ENCODE measurements around the gene ADORA1.
A peak's percentile ranks its signal among the peaks of the same experiment; 100 is the strongest.

The ADORA1 gene

DNA sequence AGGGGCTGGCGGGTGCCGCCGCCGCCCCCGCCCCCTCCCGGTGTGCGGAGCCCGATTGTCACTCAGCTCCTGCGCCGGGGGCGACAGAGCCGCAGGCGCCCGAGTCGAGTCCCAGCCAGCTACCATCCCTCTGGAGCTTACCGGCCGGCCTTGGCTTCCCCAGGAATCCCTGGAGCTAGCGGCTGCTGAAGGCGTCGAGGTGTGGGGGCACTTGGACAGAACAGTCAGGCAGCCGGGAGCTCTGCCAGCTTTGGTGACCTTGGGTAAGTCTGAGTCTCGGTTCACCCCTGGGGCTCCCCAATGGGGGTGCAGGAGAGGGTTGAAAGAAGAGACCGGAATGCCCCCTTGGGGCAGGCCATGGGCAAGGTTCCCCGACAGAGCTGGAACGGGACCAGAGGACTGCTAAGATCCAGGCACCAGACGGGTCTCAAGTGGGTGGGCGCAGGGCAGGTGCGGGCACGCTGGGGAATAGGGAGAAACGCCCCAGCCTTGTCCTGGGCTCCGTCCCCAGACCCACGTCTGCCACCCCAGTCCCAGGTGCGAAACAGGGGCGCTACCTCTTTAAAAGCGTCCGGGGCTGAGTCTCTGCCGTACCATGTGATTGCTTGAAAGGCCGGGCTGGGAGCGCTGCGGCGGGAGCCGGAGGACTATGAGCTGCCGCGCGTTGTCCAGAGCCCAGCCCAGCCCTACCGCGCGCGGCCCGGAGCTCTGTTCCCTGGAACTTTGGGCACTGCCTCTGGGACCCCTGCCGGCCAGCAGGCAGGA is at the start of gene ADORA1:
Gene ADORA1, plus strand, starts transcription at position 61 of the 765 bp plus-strand sequence. CDS start 1,116 bp downstream, outside the sequence.
- DNase-seq (ENCODE audit: low read depth in 2 of 2) = no peak

DNA sequence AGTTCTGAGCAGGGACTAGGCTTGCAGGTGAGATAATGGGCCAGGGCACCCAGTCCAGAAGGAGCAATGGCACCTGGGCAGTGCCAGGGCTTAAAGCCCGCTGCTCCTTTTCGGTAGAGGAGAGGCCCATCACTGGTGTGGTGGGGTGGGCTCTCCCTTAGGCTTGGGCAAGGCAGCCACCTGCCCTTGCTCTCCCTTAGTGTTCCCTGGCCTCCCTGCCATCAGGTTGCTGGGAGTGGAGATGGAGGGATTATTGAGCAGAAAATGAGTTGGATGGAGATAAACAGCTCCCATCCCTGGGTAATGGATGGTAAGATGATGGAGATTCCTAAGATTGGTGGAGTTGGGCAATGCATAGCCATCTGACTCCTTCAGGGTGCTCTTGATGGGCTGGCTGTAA is 49.6 kb upstream of the ADORA1 start:
- DNase-seq (ENCODE audit: low read depth in 2 of 2) = no peak

DNA sequence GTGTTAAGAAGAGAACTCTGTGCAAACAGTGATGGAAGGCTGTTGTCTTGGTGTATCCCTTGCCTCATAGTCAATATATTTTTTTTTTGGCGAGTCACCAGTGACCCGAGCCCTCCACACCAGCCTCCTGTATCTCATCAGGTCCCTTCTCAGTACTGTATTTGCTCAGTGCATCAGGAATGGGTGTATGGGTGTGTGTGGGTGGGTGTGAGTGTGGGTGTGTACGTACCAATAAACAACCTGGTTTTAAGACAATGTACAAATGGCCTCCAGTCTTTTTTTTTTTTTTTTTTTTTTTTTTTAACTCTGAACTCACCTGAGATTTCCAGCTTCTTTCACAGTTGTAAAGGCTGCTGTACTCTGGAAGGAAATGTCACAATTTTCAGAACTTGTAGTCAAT is 49.0 kb upstream of the ADORA1 start:
- DNase-seq (ENCODE audit: low read depth in 2 of 2) = no peak

DNA sequence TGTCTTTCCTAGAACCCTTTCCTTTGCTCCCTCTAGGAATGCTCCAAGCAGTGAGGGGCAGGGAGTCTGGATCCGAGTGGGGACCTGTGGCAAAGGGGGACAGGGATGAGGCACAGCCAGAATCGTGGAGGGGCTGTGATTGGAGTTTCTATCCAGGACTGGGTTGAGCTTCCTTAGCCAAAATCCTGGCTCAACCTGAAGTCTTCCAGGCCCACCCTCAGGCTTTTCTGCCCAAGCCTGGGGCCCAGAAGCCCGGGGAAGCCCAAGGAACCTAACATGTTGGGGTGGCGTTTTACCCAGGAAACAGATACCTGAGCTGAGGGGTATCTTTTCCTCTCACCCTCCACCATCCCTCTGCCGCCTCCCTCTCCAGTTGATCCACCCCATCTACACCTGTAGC is 47.1 kb upstream of the ADORA1 start:
- DNase-seq (ENCODE audit: low read depth in 2 of 2) = no peak

DNA sequence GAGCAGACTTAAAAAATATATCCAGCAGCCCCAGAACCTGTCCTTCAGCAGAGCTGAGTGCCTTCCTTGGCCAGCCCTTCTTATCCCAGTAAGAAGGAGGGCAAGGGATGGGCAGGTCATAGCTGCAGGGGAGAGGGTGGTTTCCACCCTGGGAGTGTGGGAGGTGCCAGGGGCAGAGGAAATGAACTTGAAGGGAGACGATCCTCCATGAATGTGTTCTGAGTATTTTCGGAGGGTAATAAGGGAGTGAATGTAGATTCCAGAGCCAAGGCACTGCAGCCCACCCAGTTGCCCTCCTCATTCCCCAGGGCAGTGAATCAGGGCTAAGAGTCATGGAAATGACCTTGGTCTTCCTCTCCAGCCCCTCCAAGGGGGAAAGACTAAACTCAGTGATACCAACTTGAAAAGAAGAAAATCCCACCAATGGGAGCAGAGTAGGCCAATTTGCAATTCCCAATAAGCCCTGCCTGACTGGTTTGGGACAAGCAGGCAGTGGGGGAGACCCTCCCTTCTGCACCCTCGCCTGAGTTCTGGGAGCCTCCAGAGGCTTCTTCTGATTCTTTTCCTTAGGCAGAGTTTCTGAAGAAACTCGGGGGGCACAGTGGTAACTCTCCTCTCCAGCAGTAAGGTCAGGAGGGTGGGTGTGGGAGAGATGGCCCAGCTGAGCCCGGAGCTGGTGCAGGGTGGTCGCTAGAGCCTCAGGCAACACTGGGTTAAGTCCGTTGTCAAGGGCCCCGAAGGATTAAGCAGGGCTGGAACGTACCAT is 45.9 kb upstream of the ADORA1 start:
- no peak for DNase-seq (ENCODE audit: low read depth in 2 of 2)

DNA sequence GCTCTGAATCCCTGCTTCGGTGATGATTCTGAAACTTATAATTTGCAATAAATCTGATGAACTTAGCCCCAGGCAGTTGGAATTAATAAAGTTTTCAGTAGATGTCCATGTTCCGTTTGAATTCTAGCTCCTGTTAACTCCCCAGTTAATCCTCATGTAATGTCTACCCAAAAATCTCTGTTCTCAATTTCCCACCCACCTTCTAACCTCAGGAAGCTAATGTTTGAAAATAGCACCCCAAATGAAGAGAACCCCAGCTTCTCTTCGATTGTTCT is 45.4 kb upstream of the ADORA1 start:
- DNase-seq (ENCODE audit: low read depth in 2 of 2) = no peak

DNA sequence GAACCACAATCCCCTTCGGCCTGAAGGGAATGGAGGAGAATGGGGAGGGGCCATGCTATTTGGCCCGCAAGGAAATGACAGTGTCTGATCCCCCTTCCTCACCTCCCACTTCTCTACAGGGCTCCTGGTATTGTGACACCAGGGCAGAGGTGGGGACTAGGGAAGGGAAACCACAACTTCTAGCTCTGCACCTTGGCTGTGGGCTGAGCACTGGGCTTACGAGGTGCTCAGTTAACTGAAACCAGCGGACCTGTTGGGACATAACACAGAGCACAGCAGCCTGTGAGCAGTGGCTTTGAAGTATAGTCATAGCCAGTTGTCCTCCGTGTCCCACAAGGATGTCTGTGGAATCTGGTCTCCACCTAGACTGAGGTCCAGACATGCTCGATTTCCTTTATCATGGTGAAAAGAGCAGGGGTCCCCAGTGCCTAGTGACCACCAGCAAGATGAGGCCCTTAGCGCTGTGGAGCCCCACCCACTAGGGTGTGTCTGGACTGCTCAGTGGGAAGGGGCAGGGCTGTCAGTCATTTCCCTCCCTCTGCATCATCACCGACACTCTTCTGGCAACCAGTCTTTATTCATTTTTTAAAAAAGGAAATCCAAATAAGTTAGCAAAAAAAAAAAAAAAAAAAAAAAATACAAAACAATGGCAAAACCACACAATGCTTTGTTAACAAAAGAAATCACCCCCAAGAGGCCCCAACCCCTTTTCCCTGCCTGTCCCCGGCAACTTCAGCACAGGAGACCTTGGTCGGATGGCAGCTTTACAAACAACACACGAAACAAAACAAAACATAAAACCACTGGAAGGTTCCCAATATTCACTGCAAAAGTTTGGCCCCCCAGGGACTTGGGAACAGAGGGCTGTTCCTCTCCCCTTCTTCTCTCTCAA is 44.7 kb upstream of the ADORA1 start:
- DNase-seq (ENCODE audit: low read depth in 2 of 2) = no peak

DNA sequence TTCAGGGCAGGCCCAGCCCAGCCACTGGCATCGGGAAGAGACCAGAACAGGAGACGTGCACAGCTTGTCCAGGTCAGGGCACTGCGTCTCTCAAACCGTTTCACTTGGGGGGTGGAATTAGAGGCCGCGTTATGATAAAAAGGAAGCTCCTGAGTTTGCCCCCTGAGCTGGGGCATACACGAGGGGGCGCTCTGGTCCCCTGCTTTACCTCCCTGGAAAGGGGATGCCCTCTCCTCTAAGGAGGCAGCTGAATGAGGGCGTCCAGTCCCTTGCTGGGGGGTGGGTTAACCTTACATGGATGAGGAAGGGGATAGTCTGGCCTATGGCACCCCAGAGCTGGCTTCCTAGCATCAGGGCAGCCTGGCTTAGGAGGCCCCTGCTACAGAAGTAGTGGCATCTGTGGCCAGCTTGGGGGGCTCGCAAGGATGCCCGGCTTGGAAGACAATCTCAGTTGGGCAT is 44.0 kb upstream of the ADORA1 start:
- no peak for DNase-seq (ENCODE audit: low read depth in 2 of 2)

DNA sequence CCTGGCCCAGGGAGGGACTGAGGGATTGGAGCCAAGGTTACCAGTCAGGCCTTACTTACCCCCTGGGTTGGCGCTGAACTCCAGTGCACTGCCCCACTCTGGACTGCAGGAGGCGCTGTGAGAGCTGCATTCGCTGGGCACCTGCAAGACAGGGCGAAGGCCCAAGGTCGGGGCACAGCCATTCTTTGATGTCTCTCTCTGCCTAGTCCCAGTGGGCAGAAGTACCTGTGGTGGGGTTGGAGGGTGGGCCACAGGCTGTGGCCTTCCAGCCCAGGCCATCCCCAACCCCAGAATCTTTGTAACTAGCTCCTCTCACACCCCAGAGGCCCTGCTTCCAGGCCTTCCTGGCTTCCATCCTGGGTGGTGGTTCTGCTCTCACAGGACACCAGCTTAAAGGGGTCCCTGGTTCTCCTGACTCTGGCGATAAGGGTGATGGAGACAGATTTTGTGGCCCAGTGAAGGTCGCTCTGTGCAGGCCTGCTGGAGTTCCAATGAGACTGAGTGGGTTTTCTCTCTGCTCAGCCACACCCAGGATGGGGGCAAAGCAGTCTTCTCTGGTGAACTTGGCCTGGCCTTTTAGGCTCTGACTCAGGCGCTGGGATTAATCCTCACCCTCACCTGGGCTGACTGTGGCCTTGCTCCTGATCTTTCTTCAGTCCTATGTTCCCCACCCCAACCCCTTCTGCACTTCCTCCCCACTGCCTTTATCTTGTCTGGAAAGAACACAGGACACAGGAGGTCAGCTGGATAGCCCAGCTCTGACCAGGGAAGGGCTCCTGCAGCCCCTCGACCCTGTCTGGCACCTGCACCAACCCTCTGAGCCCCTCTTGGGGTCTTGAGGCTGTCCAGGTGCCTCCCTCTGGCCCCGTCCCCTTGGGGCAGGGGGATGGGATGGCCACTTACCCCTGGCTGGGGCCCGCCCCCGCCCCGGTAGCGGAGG is 42.7 kb upstream of the ADORA1 start:
- peak; percentile 16 to 25 for DNase-seq (ENCODE audit: low read depth in 2 of 2)

DNA sequence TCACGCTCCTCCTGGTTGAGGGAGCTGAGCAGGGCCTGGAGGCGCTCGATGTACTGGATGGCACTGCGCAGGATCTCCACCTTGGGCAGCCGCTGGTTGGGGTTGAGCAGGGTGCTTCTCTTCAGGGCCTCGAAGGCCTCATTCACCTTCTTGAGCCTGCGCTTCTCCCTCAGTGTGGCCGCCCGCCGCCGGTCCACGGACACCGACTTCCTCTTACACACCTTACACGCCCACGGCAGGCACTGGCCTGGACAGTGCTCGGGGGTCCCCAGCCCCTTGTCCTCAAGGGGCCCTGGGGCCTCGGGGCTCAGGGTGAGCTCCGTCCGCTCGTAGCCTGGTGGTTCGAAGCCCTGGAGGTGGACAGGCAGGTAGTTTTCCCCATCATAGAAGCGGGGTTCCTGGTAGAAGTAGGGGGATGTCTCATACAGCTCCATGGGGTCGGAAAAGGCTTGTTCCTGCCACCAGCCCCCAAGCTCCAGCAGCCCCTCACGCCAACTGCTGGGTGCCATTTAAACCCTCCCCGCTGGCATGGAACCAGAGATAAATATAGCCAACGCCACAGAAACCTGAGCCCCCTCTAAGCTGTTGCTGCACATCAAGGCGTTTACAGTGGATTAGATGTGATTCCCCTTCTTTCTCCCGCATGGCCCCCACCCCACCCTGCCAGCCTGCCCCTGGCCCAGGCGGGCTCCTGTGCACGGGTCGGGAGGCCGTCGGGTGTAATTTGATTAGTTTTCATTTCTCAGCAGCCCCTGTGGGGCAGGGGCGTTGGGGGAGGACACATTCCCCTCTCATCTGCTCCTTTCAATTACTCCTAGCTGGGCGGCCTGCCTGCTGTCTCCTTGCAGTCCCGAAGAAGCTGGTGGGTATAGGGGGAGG is 41.8 kb upstream of the ADORA1 start, which contains the start of gene MYOG:
Gene MYOG, minus strand, starts transcription at position 485 of the 879 bp plus-strand sequence. Its CDS starts 51 bp downstream, at position 434.
- no peak for DNase-seq (ENCODE audit: low read depth in 2 of 2)

DNA sequence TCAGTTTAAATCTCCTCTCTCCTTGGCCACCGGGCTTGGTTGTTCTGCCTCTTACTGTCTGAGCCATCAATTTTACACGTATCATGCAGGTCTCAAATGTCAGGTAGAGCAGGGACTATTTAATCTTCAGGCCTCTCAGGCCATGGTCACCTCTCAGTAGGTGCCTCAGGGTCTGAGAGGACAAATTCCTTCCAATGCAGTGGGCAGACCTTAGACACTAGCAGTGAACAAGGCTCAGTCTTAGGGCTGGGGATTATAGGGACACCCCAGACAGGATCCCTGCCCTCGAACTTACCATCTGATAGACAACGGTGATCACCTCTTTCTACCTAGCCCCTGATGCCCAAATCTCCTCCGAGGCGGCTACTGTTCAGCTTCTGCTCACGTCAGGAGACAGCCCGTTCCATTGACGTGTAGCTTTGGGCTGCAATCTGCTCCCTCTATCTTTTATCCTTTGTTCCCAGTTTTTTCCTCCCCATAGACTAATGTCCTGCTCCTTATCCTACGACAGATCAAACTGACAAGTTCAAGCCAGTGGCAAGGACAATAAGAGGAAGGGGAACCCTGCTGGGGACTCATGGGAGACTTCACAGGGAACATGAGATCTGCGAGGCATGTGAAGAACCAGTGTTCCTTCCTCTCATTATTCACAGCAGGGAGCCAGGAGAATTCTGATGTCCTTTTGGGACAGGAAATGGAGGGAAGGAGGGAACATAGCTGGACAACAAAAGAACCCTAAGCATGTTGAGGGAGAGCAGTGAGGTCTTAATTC is 40.3 kb upstream of the ADORA1 start:
- DNase-seq (ENCODE audit: low read depth in 2 of 2) = no peak

DNA sequence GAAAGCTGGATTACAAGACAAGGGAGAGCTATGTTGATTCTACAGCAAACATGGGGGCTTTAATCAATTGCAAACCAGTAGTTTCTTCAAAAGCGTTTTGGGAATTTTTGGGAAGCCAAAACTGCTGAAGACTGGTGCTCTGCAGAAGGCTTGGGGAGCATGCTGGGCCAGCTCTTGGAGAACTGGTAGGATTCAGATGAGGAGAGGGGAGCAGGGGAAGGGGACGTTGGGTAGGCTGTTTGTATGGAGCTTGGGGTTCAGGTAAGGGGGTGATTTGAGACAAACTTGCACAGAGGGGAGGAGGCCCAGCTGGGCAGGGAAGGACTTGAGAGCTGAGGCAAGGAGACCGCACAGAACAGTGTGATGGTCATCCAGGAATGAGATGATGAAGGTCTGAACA is 39.1 kb upstream of the ADORA1 start:
- DNase-seq (ENCODE audit: low read depth in 2 of 2) = no peak

DNA sequence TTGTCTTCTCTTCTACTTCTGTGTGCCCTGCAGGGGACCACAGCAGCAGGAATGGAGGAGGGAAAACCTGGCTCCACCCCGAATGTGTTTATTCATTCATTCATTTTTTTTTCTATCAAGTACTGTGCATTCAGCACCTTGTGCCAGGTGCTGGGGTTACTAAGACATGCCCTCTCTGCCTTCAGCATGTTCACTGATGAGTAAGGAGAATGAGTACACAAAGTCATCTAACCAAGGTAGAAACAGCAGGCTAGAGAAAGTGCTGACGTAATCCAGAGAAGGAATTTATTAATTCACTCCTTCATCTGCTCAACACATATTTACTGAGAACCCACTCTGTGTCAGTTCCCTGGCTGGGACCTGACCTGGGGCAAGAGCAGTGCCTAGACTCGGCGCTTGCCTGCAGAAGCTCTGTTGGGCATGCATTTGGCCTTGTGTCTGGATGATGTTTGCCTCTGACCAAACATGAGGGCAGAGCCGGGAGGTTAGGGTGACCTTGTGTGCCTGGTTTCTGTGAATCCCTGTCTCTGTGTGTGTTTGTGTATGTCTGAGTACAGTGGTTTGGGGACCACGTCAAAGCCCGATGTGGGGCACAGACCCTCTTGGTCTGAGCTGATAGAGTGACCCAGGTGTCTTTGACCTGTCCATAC is 38.4 kb upstream of the ADORA1 start:
- DNase-seq (ENCODE audit: low read depth in 2 of 2) = no peak

DNA sequence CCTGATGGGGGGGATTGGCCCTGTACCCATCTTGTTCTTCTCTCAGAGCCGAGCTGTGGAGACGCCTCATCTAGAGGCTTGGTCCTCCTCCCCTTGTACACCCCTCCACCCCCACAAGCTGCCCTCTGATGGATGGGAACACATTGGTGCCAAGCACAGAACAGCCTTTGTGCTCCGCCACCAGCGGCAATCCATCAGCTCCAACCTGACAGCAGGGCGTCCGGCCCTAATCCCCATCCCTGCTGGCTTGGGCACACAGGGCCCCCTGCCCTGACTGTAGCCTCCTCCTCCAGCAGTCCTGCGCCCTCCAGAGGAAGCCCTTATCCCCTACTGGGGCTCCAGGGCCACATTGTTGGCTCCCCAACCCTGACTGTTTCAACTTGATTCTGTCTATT is 37.9 kb upstream of the ADORA1 start:
- no peak for DNase-seq (ENCODE audit: low read depth in 2 of 2)

DNA sequence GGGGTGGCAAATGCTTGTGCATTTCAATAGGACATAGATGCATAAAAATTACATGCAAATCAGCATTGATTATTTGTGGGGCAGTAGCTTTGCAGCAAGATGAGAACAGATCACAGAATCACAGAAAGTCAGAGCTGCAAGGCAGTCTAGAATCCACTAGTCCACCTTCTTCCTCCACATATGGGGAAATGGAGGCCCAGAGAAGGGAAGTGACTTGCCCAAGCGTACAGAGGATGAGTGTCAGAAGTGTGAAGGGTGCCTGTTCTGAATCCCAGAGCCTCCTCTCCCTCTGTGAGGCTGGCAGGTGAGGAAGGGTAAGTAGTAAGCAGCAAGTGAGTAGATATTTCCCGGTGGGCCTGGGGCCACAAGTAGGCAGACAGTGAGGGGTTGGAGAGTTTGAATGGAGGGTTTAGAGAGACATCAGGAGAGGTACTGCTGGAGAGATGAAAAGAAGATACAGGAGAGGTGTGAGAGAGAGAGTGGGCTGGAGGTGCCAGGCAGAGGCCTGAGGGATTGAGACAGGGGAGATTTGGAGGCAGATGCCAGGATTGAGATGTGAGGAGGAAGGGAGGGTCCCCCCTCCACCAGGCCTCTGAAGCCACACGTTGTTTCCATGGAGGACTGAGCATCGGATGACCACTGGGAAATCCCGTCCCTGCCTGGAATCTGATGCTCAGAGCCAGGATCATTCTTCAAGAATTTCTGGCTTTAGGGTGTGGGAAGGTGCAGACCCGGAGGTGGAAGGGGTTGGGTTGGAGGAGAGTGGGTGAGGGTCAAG is 36.9 kb upstream of the ADORA1 start:
- no peak for DNase-seq (ENCODE audit: low read depth in 2 of 2)

DNA sequence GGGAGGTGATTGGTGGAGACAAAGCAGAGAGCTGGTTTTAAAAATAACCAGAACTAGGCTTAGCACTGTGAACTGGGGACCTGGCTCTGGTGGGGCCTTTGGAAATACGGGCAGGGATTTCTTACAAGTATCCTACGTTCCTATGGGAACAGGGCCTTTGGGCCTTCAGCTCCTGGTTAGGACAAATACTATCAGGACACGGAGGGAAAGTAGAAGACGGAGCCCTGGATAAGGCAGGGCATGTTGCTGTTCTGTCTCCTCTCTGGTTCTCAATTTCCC is 36.4 kb upstream of the ADORA1 start:
- DNase-seq (ENCODE audit: low read depth in 2 of 2) = no peak

DNA sequence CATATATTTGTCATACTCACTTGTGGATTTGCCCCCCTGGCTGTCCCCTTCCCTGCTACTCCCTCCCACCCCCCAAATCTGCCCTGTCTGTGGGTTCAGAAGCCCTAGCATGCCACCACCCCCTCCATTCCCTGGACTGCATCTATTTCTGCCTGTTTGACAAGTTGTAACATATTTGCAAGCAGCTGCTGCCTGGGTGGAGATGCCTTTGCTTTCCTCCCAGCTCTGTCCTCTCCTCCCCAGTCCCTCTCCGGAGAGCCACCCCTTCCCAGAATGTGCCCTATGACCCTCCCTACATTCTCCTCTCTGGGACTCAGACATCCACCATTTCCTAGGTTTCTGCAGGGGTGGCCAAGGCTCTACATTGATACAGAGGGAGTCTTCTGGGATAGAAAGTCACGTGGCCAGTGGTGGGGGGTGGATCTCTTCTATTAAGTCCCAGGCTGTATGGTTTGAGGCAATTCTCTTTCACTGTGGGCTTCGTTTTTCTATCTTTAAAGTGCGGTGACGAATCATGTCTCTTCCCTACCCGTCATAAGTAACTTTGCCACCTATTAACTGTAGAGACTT is 35.7 kb upstream of the ADORA1 start:
- DNase-seq (ENCODE audit: low read depth in 2 of 2) = no peak

Measured in stimulated activated CD4-positive, alpha-beta T cell treated with anti-CD3 and anti-CD28 coated beads, Interleukin-15, amount 100 ng/mL, for 48 hours (primary cell).